ENCODE data around the gene GLIPR1L2. TPM values are rescaled to one million over a fixed set of nuclear protein-coding genes. Genes with fewer than 3 reads are reported as not detected.

GLIPR1L2 gene
- total and polyA plus RNA-seq, 2 donors (not counting 1 experiment from before 2014, with no cell fraction given), result 0.37 to 0.91 TPM

- Histone ChIP-seq H3K79me2 (ENCODE audit: control insufficient read depth, insufficient read depth, low read length) (no peaks in the 10 kb centered on the region), H4K20me1 (ENCODE audit: control insufficient read depth, insufficient read depth, low read length, poor library complexity, severe bottlenecking) (no peaks in the 10 kb centered on the region), H3K4me1 (ENCODE audit: control insufficient read depth in 2 of 2, insufficient read depth in 2 of 2, low read length in 2 of 2) (no peaks in the 10 kb centered on the region), H3K36me3 (replicated peaks in 1 of 2; ENCODE audit: control extremely low read depth in 1 of 2, control insufficient read depth in 1 of 2, extremely low read depth in 1 of 2, insufficient read depth in 2 of 2, low read length in 1 of 2) (no peaks in the 10 kb centered on the region), H3K27ac (ENCODE audit: low read length in 2 of 2) (no peak overlapping the region), H3K9ac (ENCODE audit: low read length) (no peak overlapping the region), H2AFZ (ENCODE audit: insufficient read depth, low read depth, low read length, poor library complexity, severe bottlenecking) (no peak overlapping the region), H3K4me2 (replicated peaks; ENCODE audit: low read depth, low read length, poor library complexity, severe bottlenecking) (no peak overlapping the region), H3K27me3 (replicated peaks in 1 of 4; ENCODE audit: control extremely low read depth in 1 of 4, control insufficient read depth in 3 of 4, insufficient read depth in 4 of 4, low read length in 3 of 4) (no peaks in the 10 kb centered on the region), H3K9me3 (ENCODE audit: control extremely low read depth in 1 of 3, control insufficient read depth in 2 of 3, insufficient read depth in 1 of 3, low read length in 2 of 3) (peaks cover 0 to 5% (median 0%) of the 10 kb centered on the region in 3 donors), H3K4me3 (ENCODE audit: control extremely low read depth in 1 of 5, extremely low read depth in 1 of 5, insufficient read depth in 1 of 5, low read depth in 2 of 5, low read length in 4 of 5) (no peak overlapping the region)
- no peak for ATAC-seq (ENCODE audit: low read depth)
- Mint-ChIP-seq H3K4me1 (peaks cover 4% of the 10 kb centered on the region), H3K4me3 (no peak overlapping the region), H3K9me3 (ENCODE audit: insufficient read depth) (no peaks in the 10 kb centered on the region), H3K27ac (no peak overlapping the region), H3K27me3 (no peaks in the 10 kb centered on the region)
- no CpG with 5 or more reads among the region's 1 CpG for WGBS (ENCODE audit: insufficient coverage)
- ChIA-PET CTCF (no interaction called here), POLR2A (no interaction called here)
- DNase-seq, result no peak
- intact Hi-C loops (cut with micrococcal nuclease), result no loop called here
- TF ChIP-seq CTCF (IDR thresholded peaks at IDR 0.05) (no peak), EZH2 (IDR thresholded peaks at IDR 0.05; ENCODE audit: borderline replicate concordance, insufficient read depth, low read depth, low read length, poor library complexity, severe bottlenecking) (no peak)
These were observed 29.5 kb upstream of the GLIPR1L2 start for GRCh38 chr12:75361408-75361807.

- Histone ChIP-seq H3K4me2 (replicated peaks; ENCODE audit: low read depth, low read length, poor library complexity, severe bottlenecking) (no peak overlapping the region), H3K4me1 (ENCODE audit: control insufficient read depth in 2 of 2, insufficient read depth in 2 of 2, low read length in 2 of 2) (no peaks in the 10 kb centered on the region), H3K9ac (ENCODE audit: low read length) (no peak overlapping the region), H4K20me1 (ENCODE audit: control insufficient read depth, insufficient read depth, low read length, poor library complexity, severe bottlenecking) (no peaks in the 10 kb centered on the region), H3K9me3 (ENCODE audit: control extremely low read depth in 1 of 3, control insufficient read depth in 2 of 3, insufficient read depth in 1 of 3, low read length in 2 of 3) (peaks cover 0 to 5% (median 0%) of the 10 kb centered on the region in 3 donors), H3K27me3 (replicated peaks in 1 of 4; ENCODE audit: control extremely low read depth in 1 of 4, control insufficient read depth in 3 of 4, insufficient read depth in 4 of 4, low read length in 3 of 4) (no peaks in the 10 kb centered on the region), H3K79me2 (ENCODE audit: control insufficient read depth, insufficient read depth, low read length) (no peaks in the 10 kb centered on the region), H3K4me3 (ENCODE audit: control extremely low read depth in 1 of 5, extremely low read depth in 1 of 5, insufficient read depth in 1 of 5, low read depth in 2 of 5, low read length in 4 of 5) (no peak overlapping the region), H3K27ac (ENCODE audit: low read length in 2 of 2) (no peak overlapping the region), H2AFZ (ENCODE audit: insufficient read depth, low read depth, low read length, poor library complexity, severe bottlenecking) (no peak overlapping the region), H3K36me3 (replicated peaks in 1 of 2; ENCODE audit: control extremely low read depth in 1 of 2, control insufficient read depth in 1 of 2, extremely low read depth in 1 of 2, insufficient read depth in 2 of 2, low read length in 1 of 2) (no peaks in the 10 kb centered on the region)
- H3K4me1 Mint-ChIP-seq, result peaks cover 4% of the 10 kb centered on the region
- intact Hi-C loops (cut with micrococcal nuclease), result no loop called here
- H3K9me3 Mint-ChIP-seq (ENCODE audit: insufficient read depth), result no peaks in the 10 kb centered on the region
- no peak overlapping the region for H3K27ac Mint-ChIP-seq
- DNase-seq (no peak), ATAC-seq (ENCODE audit: low read depth) (no peak)
- no peak overlapping the region for H3K4me3 Mint-ChIP-seq
- ChIA-PET CTCF (no interaction called here), POLR2A (no interaction called here)
- H3K27me3 Mint-ChIP-seq, result no peaks in the 10 kb centered on the region
- TF ChIP-seq CTCF (IDR thresholded peaks at IDR 0.05) (no peak), EZH2 (IDR thresholded peaks at IDR 0.05; ENCODE audit: borderline replicate concordance, insufficient read depth, low read depth, low read length, poor library complexity, severe bottlenecking) (no peak)
These were observed 26.0 kb upstream of the GLIPR1L2 start for GRCh38 chr12:75364919-75365318.

All from B cell (primary cell).